ENCODE data around the gene PADI3. TPM values are rescaled to one million over a fixed set of nuclear protein-coding genes. Genes with fewer than 3 reads are reported as not detected.
A peak's percentile ranks its signal among the peaks of the same experiment; 100 is the strongest.

The PADI3 gene
- total and polyA plus RNA-seq, 2 of the 8 experiments (the other 6 are each of a cell fraction or from before 2014, with no cell fraction given), result 0.37 to 0.94 TPM

GRCh38 chr1:17201201-17202021 is 47.5 kb upstream of the PADI3 start:
- Histone ChIP-seq H3K4ac (replicated peaks; ENCODE audit: insufficient read length, low read depth, low read length) (no peak overlapping the region), H2BK5ac (ENCODE audit: low read depth, low read length) (no peak overlapping the region), H3K36me3 (ENCODE audit: control insufficient read depth in 2 of 4, insufficient read depth in 4 of 4, low read length in 3 of 4) (no peaks in the 10 kb centered on the region), H3K27ac (ENCODE audit: low read depth, low read length) (no peak overlapping the region), H3K9ac (replicated peaks in 1 of 4; ENCODE audit: extremely low read depth in 1 of 4, low read depth in 3 of 4, low read length in 3 of 4) (no peak overlapping the region), H4K8ac (ENCODE audit: extremely low read depth, insufficient read depth, low read length) (no peak overlapping the region), H3K23ac (ENCODE audit: insufficient read length) (no peak overlapping the region), H3K56ac (replicated peaks; ENCODE audit: insufficient read length, low read depth, low read length) (no peak overlapping the region), H2BK20ac (ENCODE audit: low read length) (no peak overlapping the region), H4K5ac (ENCODE audit: insufficient read length, low read depth, low read length) (no peak overlapping the region), H3K4me1 (replicated peaks in 1 of 4; ENCODE audit: control insufficient read depth in 3 of 4, insufficient read depth in 4 of 4, low read length in 3 of 4) (no peaks in the 10 kb centered on the region; a peak in 1 of 7 replicates), H3K14ac (ENCODE audit: insufficient read length) (no peak overlapping the region), H3K27me3 (replicated peaks in 1 of 4; ENCODE audit: control insufficient read depth in 3 of 4, extremely low read depth in 1 of 4, insufficient read depth in 3 of 4, low read length in 3 of 4) (no peaks in the 10 kb centered on the region), H3K4me2 (ENCODE audit: insufficient read depth in 1 of 2, low read depth in 2 of 2, low read length in 2 of 2) (no peak overlapping the region), H3K79me2 (ENCODE audit: control insufficient read depth in 1 of 2, insufficient read depth in 2 of 2, low read length in 2 of 2) (no peaks in the 10 kb centered on the region), H2BK15ac (ENCODE audit: low read length) (no peak overlapping the region), H3K9me3 (ENCODE audit: insufficient read depth in 2 of 2, low read depth in 1 of 2, low read length in 1 of 2) (no peaks in the 10 kb centered on the region), H2BK120ac (replicated peaks; ENCODE audit: low read depth, low read length) (no peak overlapping the region), H4K91ac (replicated peaks; ENCODE audit: insufficient read length, low read length) (no peak overlapping the region), H3K18ac (ENCODE audit: extremely low read depth, low read length) (peak overlapping the region; percentile 78; the same call in 1 of the 2 replicates), H3K23me2 (ENCODE audit: low read depth, low read length) (peaks cover 2% of the 10 kb centered on the region; the same call in 1 of the 2 replicates), H3K4me3 (ENCODE audit: extremely low read depth in 1 of 4, insufficient read depth in 2 of 4, low read depth in 3 of 4, low read length in 4 of 4) (no peak overlapping the region), H2AK5ac (ENCODE audit: low read depth, low read length) (no peak overlapping the region), H2BK12ac (ENCODE audit: low read depth, low read length) (0 out of 2 replicates have a peak overlapping the region, but pooled peaks have one; percentile 60), H4K20me1 (replicated peaks in 1 of 2; ENCODE audit: control insufficient read depth in 1 of 2, insufficient read depth in 2 of 2, low read length in 2 of 2) (no peaks in the 10 kb centered on the region), H3K79me1 (ENCODE audit: low read depth, low read length) (no peaks in the 10 kb centered on the region), H2AFZ (ENCODE audit: low read length) (0 out of 2 replicates have a peak overlapping the region, but pooled peaks have one; percentile 63)
- no peak for DNase-seq (ENCODE audit: low read depth in 1 of 2, low spot score in 2 of 2)
- TF ChIP-seq POU5F1 (IDR thresholded peaks at IDR 0.05; ENCODE audit: low read depth, low read length) (no peak), TBP (IDR thresholded peaks at IDR 0.05; ENCODE audit: low read depth, low read length) (no peak), YY1 (IDR thresholded peaks at IDR 0.05; ENCODE audit: low read depth, low read length) (no peak), CBX5 (IDR thresholded peaks at IDR 0.05; ENCODE audit: low read depth, low read length) (no peak), SP4 (IDR thresholded peaks at IDR 0.05; ENCODE audit: low read length) (no peak), BCL11A (IDR thresholded peaks at IDR 0.05; ENCODE audit: low read depth in 2 of 2, low read length in 2 of 2) (no peak)
- no peak for FAIRE-seq
- 81% methylated on average over 9 of the region's 9 CpGs; no CpG with 5 or more reads in 1 of the 2 experiments for WGBS, 2 experiments (ENCODE audit: extremely low coverage in 1 of 2, insufficient coverage in 1 of 2, insufficient read length in 1 of 2, insufficient replicate concordance in 2 of 2, low coverage in 1 of 2, low lambda C conversion rate in 2 of 2, missing lambda C conversion rate in 1 of 2)
- POLR2A ChIA-PET (ENCODE audit: partially characterized antibody), result interaction anchor here (0.6 to 1.1 kb wide), 3 partner anchors 9 to 444 kb away, joined by 3 read pairs; no protein-coding TSS in a partner anchor
- CTCF ChIA-PET (ENCODE audit: partially characterized antibody), result interaction anchor here (0.6 to 1.5 kb wide), 5 partner anchors 12 to 207 kb away, joined by 3 to 5 read pairs (median 3); no protein-coding TSS in a partner anchor

Data from H1 (cell line).